ENCODE measurements around the gene NCOA5.
A peak's percentile ranks its signal among the peaks of the same experiment; 100 is the strongest.

NCOA5 gene

GRCh38 chr20:46112430-46113112, 22.8 kb upstream of the NCOA5 start:
- DNase-seq (ENCODE audit: insufficient read length, low spot score), result no peak
- TF ChIP-seq POLR2AphosphoS5 (IDR thresholded peaks at IDR 0.05; ENCODE audit: low read depth, low read length), result no peak
- TF ChIP-seq PAX5 (IDR thresholded peaks at IDR 0.05; ENCODE audit: insufficient read depth, low read length, severe bottlenecking), result no peak
- no peak for TF ChIP-seq POLR2A (IDR thresholded peaks at IDR 0.05; ENCODE audit: low read depth, low read length)
- TF ChIP-seq SPI1 (IDR thresholded peaks at IDR 0.05; ENCODE audit: low read depth, low read length), result no peak
- no peak for TF ChIP-seq TAF1 (IDR thresholded peaks at IDR 0.05; ENCODE audit: low read depth, low read length)
- no peak for TF ChIP-seq POU2F2 (IDR thresholded peaks at IDR 0.05; ENCODE audit: low read depth, low read length)
- no peak for FAIRE-seq

GRCh38 chr20:46111836-46112212, 22.1 kb upstream of the NCOA5 start:
- TF ChIP-seq TAF1 (IDR thresholded peaks at IDR 0.05; ENCODE audit: low read depth, low read length) (no peak), POU2F2 (IDR thresholded peaks at IDR 0.05; ENCODE audit: low read depth, low read length) (no peak), POLR2AphosphoS5 (IDR thresholded peaks at IDR 0.05; ENCODE audit: low read depth, low read length) (no peak), PAX5 (IDR thresholded peaks at IDR 0.05; ENCODE audit: insufficient read depth, low read length, severe bottlenecking) (no peak), POLR2A (IDR thresholded peaks at IDR 0.05; ENCODE audit: low read depth, low read length) (no peak), SPI1 (IDR thresholded peaks at IDR 0.05; ENCODE audit: low read depth, low read length) (no peak)
- FAIRE-seq, result peak; percentile 64

GRCh38 chr20:46111028-46111835, 21.5 kb upstream of the NCOA5 start:
- FAIRE-seq (peak; percentile 88), DNase-seq (ENCODE audit: insufficient read length, low spot score) (no peak)
- TF ChIP-seq POLR2A (IDR thresholded peaks at IDR 0.05; ENCODE audit: low read depth, low read length), result no peak
- peak; percentile 94 for TF ChIP-seq SPI1 (IDR thresholded peaks at IDR 0.05; ENCODE audit: low read depth, low read length)
- peak; percentile 54; the same call in 1 of the 2 replicates for TF ChIP-seq POU2F2 (IDR thresholded peaks at IDR 0.05; ENCODE audit: low read depth, low read length)
- no peak for TF ChIP-seq TAF1 (IDR thresholded peaks at IDR 0.05; ENCODE audit: low read depth, low read length)
- TF ChIP-seq PAX5 (IDR thresholded peaks at IDR 0.05; ENCODE audit: insufficient read depth, low read length, severe bottlenecking), result no peak
- TF ChIP-seq POLR2AphosphoS5 (IDR thresholded peaks at IDR 0.05; ENCODE audit: low read depth, low read length), result no peak

More at GRCh38 chr20:46111836-46112212, 22.1 kb upstream of the NCOA5 start:
- no peak for DNase-seq (ENCODE audit: insufficient read length, low spot score)

DNA sequence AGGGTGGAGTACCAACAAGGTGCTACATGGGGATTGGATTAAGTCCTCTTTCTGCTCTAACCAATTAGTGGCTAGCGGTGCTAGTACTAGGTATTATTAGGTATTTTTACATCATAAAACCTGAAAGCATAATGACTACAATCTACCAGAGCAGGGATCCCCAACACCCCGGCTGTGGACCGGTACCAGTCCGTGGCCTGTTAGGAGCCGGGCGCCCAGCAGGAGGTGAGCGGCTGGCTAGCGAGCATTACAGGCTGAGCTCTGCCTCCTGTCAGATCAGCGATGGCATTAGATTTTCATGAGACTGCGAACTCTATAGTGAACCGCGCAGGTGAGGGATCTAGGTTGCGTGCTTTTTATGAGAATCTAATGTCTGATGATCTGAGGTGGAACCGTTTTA, 19.2 kb upstream of the NCOA5 start:
- DNase-seq (ENCODE audit: insufficient read length, low spot score) (no peak), FAIRE-seq (no peak)
- TF ChIP-seq SPI1 (IDR thresholded peaks at IDR 0.05; ENCODE audit: low read depth, low read length) (no peak), POU2F2 (IDR thresholded peaks at IDR 0.05; ENCODE audit: low read depth, low read length) (no peak), POLR2A (IDR thresholded peaks at IDR 0.05; ENCODE audit: low read depth, low read length) (no peak), PAX5 (IDR thresholded peaks at IDR 0.05; ENCODE audit: insufficient read depth, low read length, severe bottlenecking) (no peak), POLR2AphosphoS5 (IDR thresholded peaks at IDR 0.05; ENCODE audit: low read depth, low read length) (no peak), TAF1 (IDR thresholded peaks at IDR 0.05; ENCODE audit: low read depth, low read length) (no peak)

DNA sequence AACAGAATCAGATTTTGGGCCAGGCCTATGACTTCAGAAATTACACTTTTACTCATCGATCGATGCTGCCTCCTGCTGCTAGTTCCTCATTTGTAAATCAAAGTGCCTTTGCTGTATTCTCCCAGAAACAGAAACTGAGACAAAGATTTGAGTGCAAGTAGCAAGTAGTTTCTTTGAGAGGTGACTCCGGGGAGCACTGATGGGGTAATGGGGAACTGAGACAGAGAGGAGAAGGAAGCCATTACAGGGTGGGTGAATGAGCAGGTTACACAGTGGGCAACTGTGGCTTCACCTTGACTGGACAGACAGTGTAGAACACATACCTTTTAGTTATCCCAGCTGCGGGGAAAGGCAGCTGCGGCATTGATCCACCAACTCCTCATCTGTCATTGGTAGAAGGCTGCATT, 18.7 kb upstream of the NCOA5 start:
- FAIRE-seq (peak; percentile 94), DNase-seq (ENCODE audit: insufficient read length, low spot score) (no peak)
- no peak for TF ChIP-seq PAX5 (IDR thresholded peaks at IDR 0.05; ENCODE audit: insufficient read depth, low read length, severe bottlenecking)
- no peak for TF ChIP-seq POU2F2 (IDR thresholded peaks at IDR 0.05; ENCODE audit: low read depth, low read length)
- peak; percentile 96 for TF ChIP-seq SPI1 (IDR thresholded peaks at IDR 0.05; ENCODE audit: low read depth, low read length)
- no peak for TF ChIP-seq POLR2AphosphoS5 (IDR thresholded peaks at IDR 0.05; ENCODE audit: low read depth, low read length)
- TF ChIP-seq POLR2A (IDR thresholded peaks at IDR 0.05; ENCODE audit: low read depth, low read length), result peak; percentile 41; the same call in 1 of the 2 replicates
- no peak for TF ChIP-seq TAF1 (IDR thresholded peaks at IDR 0.05; ENCODE audit: low read depth, low read length)

GRCh38 chr20:46107061-46107460, 17.3 kb upstream of the NCOA5 start:
- no peak for TF ChIP-seq POLR2A (IDR thresholded peaks at IDR 0.05; ENCODE audit: low read depth, low read length)
- TF ChIP-seq SPI1 (IDR thresholded peaks at IDR 0.05; ENCODE audit: low read depth, low read length), result no peak
- TF ChIP-seq POLR2AphosphoS5 (IDR thresholded peaks at IDR 0.05; ENCODE audit: low read depth, low read length), result no peak
- no peak for TF ChIP-seq TAF1 (IDR thresholded peaks at IDR 0.05; ENCODE audit: low read depth, low read length)
- TF ChIP-seq PAX5 (IDR thresholded peaks at IDR 0.05; ENCODE audit: insufficient read depth, low read length, severe bottlenecking), result no peak
- TF ChIP-seq POU2F2 (IDR thresholded peaks at IDR 0.05; ENCODE audit: low read depth, low read length), result no peak
- DNase-seq (ENCODE audit: insufficient read length, low spot score) (no peak), FAIRE-seq (no peak)

- no peak for TF ChIP-seq POLR2AphosphoS5 (IDR thresholded peaks at IDR 0.05; ENCODE audit: low read depth, low read length)
- no peak for TF ChIP-seq SPI1 (IDR thresholded peaks at IDR 0.05; ENCODE audit: low read depth, low read length)
- no peak for TF ChIP-seq POU2F2 (IDR thresholded peaks at IDR 0.05; ENCODE audit: low read depth, low read length)
- TF ChIP-seq PAX5 (IDR thresholded peaks at IDR 0.05; ENCODE audit: insufficient read depth, low read length, severe bottlenecking), result no peak
- no peak for TF ChIP-seq POLR2A (IDR thresholded peaks at IDR 0.05; ENCODE audit: low read depth, low read length)
- no peak for TF ChIP-seq TAF1 (IDR thresholded peaks at IDR 0.05; ENCODE audit: low read depth, low read length)
- FAIRE-seq (no peak), DNase-seq (ENCODE audit: insufficient read length, low spot score) (no peak)
Observed at GRCh38 chr20:46104262-46104661, 14.5 kb upstream of the NCOA5 start.

GRCh38 chr20:46102940-46103339, 13.2 kb upstream of the NCOA5 start:
- FAIRE-seq (no peak), DNase-seq (ENCODE audit: insufficient read length, low spot score) (no peak)
- no peak for TF ChIP-seq SPI1 (IDR thresholded peaks at IDR 0.05; ENCODE audit: low read depth, low read length)
- TF ChIP-seq POLR2A (IDR thresholded peaks at IDR 0.05; ENCODE audit: low read depth, low read length), result no peak
- TF ChIP-seq PAX5 (IDR thresholded peaks at IDR 0.05; ENCODE audit: insufficient read depth, low read length, severe bottlenecking), result no peak
- TF ChIP-seq POLR2AphosphoS5 (IDR thresholded peaks at IDR 0.05; ENCODE audit: low read depth, low read length), result no peak
- TF ChIP-seq POU2F2 (IDR thresholded peaks at IDR 0.05; ENCODE audit: low read depth, low read length), result no peak

GRCh38 chr20:46101957-46102356, 12.2 kb upstream of the NCOA5 start:
- TF ChIP-seq POU2F2 (IDR thresholded peaks at IDR 0.05; ENCODE audit: low read depth, low read length), result no peak
- TF ChIP-seq POLR2AphosphoS5 (IDR thresholded peaks at IDR 0.05; ENCODE audit: low read depth, low read length), result no peak
- no peak for TF ChIP-seq TAF1 (IDR thresholded peaks at IDR 0.05; ENCODE audit: low read depth, low read length)
- TF ChIP-seq SPI1 (IDR thresholded peaks at IDR 0.05; ENCODE audit: low read depth, low read length), result no peak
- TF ChIP-seq PAX5 (IDR thresholded peaks at IDR 0.05; ENCODE audit: insufficient read depth, low read length, severe bottlenecking), result no peak
- no peak for TF ChIP-seq POLR2A (IDR thresholded peaks at IDR 0.05; ENCODE audit: low read depth, low read length)
- DNase-seq (ENCODE audit: insufficient read length, low spot score) (no peak), FAIRE-seq (no peak)
